Raji (cell line): ENCODE measurements around the gene TNFRSF21.

Experiments
- POLR2A ChIP-seq: IDR thresholded peaks from 2 replicates; pipeline ENCODE4 v1.6.1; 2011; ENCODE audit warnings: low read depth, low read length, control low read depth; ENCODE audit not compliant: insufficient read depth

The TNFRSF21 gene

GRCh38 chr6:47207261-47207660, 102.4 kb downstream of the TNFRSF21 start:
- TF ChIP-seq POLR2A: no peak

- no peak for TF ChIP-seq POLR2A
These were observed 103.1 kb downstream of the TNFRSF21 start for GRCh38 chr6:47206626-47207025.

GRCh38 chr6:47203938-47204611, 105.6 kb downstream of the TNFRSF21 start:
- TF ChIP-seq POLR2A: no peak

- TF ChIP-seq POLR2A: no peak
These were observed 106.3 kb downstream of the TNFRSF21 start for GRCh38 chr6:47203266-47203937.

GRCh38 chr6:47202644-47203205, 107.0 kb downstream of the TNFRSF21 start:
- no peak for TF ChIP-seq POLR2A

- no peak for TF ChIP-seq POLR2A
These were observed 109.0 kb downstream of the TNFRSF21 start for GRCh38 chr6:47200536-47201334.

- TF ChIP-seq POLR2A: no peak
These were observed 111.7 kb downstream of the TNFRSF21 start for GRCh38 chr6:47197682-47198640.

- TF ChIP-seq POLR2A: no peak
These were observed 113.6 kb downstream of the TNFRSF21 start for GRCh38 chr6:47196113-47196512.

GRCh38 chr6:47195011-47195650, 114.6 kb downstream of the TNFRSF21 start:
- no peak for TF ChIP-seq POLR2A

GRCh38 chr6:47188588-47189021, 121.1 kb downstream of the TNFRSF21 start:
- TF ChIP-seq POLR2A: no peak

GRCh38 chr6:47187893-47188587, 121.7 kb downstream of the TNFRSF21 start:
- TF ChIP-seq POLR2A: no peak

GRCh38 chr6:47187113-47187512, 122.6 kb downstream of the TNFRSF21 start:
- no peak for TF ChIP-seq POLR2A

- TF ChIP-seq POLR2A: no peak
These were observed 127.3 kb downstream of the TNFRSF21 start for GRCh38 chr6:47182291-47182957.
